ENCODE measurements around the gene TWIST2. TPM values are rescaled to one million over a fixed set of nuclear protein-coding genes. Genes with fewer than 3 reads are reported as not detected.

Gene TWIST2
- total RNA-seq, 2 donors from 2014 or later, result 6.2 to 26.1 TPM

- Histone ChIP-seq H3K27me3 (no peaks in the 10 kb centered on the region), H3K36me3 (no peaks in the 10 kb centered on the region), H3K27ac (no peak overlapping the region), H3K9me3 (no peaks in the 10 kb centered on the region), H3K4me3 (no peak overlapping the region), H3K4me1 (peaks cover 0 to 16% of the 10 kb centered on the region in 2 donors)
- DNase-seq (ENCODE audit: low spot score), result no peak
- no peak for TF ChIP-seq CTCF (IDR thresholded peaks at IDR 0.05)
Measured at GRCh38 chr2:238900511-238900910, 52.6 kb downstream of the TWIST2 start.

- DNase-seq (ENCODE audit: low spot score), result no peak
- no peak for TF ChIP-seq CTCF (IDR thresholded peaks at IDR 0.05)
- H3K36me3 ChIP-seq, result no peaks in the 10 kb centered on the region
Measured at GRCh38 chr2:238901461-238902057, 53.7 kb downstream of the TWIST2 start.

GRCh38 chr2:238902285-238902684 lies 54.4 kb downstream of the TWIST2 start:
- DNase-seq (ENCODE audit: low spot score), result no peak
- TF ChIP-seq CTCF (IDR thresholded peaks at IDR 0.05), result no peak
- H3K36me3 ChIP-seq, result no peaks in the 10 kb centered on the region
- no peaks in the 10 kb centered on the region for H3K9me3 ChIP-seq
- peaks cover 0 to 5% of the 10 kb centered on the region in 2 donors for H3K4me1 ChIP-seq
- H3K4me3 ChIP-seq, result no peak overlapping the region
- no peak overlapping the region for H3K27ac ChIP-seq
- H3K27me3 ChIP-seq, result no peaks in the 10 kb centered on the region

More at GRCh38 chr2:238901461-238902057, 53.7 kb downstream of the TWIST2 start:
- Histone ChIP-seq H3K4me3 (no peak overlapping the region), H3K4me1 (peaks cover 0 to 7% of the 10 kb centered on the region in 2 donors), H3K9me3 (no peaks in the 10 kb centered on the region), H3K27me3 (no peaks in the 10 kb centered on the region), H3K27ac (no peak overlapping the region)

GRCh38 chr2:238903141-238903540 lies 55.3 kb downstream of the TWIST2 start:
- H3K4me1 ChIP-seq, result peaks cover 0 to 5% of the 10 kb centered on the region in 2 donors
- H3K27ac ChIP-seq, result no peak overlapping the region
- no peak for DNase-seq (ENCODE audit: low spot score)
- H3K36me3 ChIP-seq, result no peaks in the 10 kb centered on the region
- no peak overlapping the region for H3K4me3 ChIP-seq
- no peak for TF ChIP-seq CTCF (IDR thresholded peaks at IDR 0.05)
- H3K9me3 ChIP-seq, result no peaks in the 10 kb centered on the region
- H3K27me3 ChIP-seq, result no peaks in the 10 kb centered on the region

- no peak for DNase-seq (ENCODE audit: low spot score)
- TF ChIP-seq CTCF (IDR thresholded peaks at IDR 0.05), result no peak
- Histone ChIP-seq H3K4me3 (no peak overlapping the region), H3K36me3 (no peaks in the 10 kb centered on the region), H3K27ac (no peak overlapping the region), H3K27me3 (no peaks in the 10 kb centered on the region), H3K9me3 (no peaks in the 10 kb centered on the region), H3K4me1 (peaks cover 0 to 6% of the 10 kb centered on the region in 2 donors)
Measured at GRCh38 chr2:238904177-238904576, 56.3 kb downstream of the TWIST2 start.

- Histone ChIP-seq H3K4me1 (peaks cover 0 to 10% of the 10 kb centered on the region in 2 donors), H3K4me3 (no peak overlapping the region), H3K27me3 (no peaks in the 10 kb centered on the region), H3K27ac (no peak overlapping the region), H3K9me3 (no peaks in the 10 kb centered on the region), H3K36me3 (no peaks in the 10 kb centered on the region)
- no peak for DNase-seq (ENCODE audit: low spot score)
- TF ChIP-seq CTCF (IDR thresholded peaks at IDR 0.05), result no peak
Measured at GRCh38 chr2:238904716-238905115, 56.8 kb downstream of the TWIST2 start.

Data from right atrium auricular region (tissue), 2 donors.